Measurements from ENCODE around the gene MRPS7. TPM values are rescaled to one million over a fixed set of nuclear protein-coding genes. Genes with fewer than 3 reads are reported as not detected.
A peak's percentile ranks its signal among the peaks of the same experiment; 100 is the strongest.
"Not testable (repeated sequence)": the region's sequence is repeated elsewhere in the genome, so short reads cannot be mapped to it uniquely, and the experiment has no call there.

MRPS7 gene
- total RNA-seq, 6 experiments from 2014 or later = 58.2 to 64.7 (median 60.2) TPM

DNA sequence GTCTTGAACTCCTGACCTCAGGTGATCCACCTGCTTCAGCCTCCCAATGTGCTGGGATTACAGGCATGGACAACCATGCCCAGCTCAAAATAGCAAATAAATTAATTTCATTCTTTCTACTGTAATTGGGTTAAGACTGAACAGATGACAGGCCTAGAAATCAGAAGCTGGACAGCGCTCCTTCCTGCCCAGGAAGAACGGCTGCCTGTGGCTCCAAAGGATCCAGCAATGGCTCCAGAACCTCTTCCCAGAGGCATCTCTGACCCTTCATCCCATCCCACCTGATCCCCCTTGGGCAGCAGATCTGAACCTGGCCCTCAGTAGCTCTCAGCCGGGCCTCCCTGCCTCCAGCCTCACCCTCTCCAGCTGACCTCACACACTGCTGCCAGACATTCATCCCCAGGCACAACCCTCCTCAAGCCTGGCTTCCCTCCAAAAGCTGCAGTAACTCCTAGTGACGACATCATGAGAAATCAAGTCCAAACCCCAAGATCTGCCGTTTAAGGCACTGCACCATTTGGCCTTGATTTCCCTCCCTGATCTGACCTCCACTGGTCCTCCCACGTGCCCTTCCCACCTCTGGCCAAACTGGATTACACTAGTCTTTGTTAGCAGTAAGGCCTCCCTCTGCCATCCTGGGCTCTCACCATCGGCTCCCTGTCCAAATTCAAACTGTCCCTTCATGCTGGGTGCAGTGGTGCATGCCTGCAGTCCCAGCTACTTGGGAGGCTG, 12.5 kb downstream of the MRPS7 start:
- Mint-ChIP-seq H3K27me3 (ENCODE audit: insufficient read depth) (no peaks in the 10 kb centered on the region), H3K9me3 (no peaks in the 10 kb centered on the region), H3K27ac (peak overlapping the region; percentile 27), H3K4me3 (no peak overlapping the region), H3K4me1 (ENCODE audit: low read depth) (peaks cover 52% of the 10 kb centered on the region), H3K36me3 (ENCODE audit: low read depth) (no peaks in the 10 kb centered on the region)
- TF ChIP-seq, protein P1, sequence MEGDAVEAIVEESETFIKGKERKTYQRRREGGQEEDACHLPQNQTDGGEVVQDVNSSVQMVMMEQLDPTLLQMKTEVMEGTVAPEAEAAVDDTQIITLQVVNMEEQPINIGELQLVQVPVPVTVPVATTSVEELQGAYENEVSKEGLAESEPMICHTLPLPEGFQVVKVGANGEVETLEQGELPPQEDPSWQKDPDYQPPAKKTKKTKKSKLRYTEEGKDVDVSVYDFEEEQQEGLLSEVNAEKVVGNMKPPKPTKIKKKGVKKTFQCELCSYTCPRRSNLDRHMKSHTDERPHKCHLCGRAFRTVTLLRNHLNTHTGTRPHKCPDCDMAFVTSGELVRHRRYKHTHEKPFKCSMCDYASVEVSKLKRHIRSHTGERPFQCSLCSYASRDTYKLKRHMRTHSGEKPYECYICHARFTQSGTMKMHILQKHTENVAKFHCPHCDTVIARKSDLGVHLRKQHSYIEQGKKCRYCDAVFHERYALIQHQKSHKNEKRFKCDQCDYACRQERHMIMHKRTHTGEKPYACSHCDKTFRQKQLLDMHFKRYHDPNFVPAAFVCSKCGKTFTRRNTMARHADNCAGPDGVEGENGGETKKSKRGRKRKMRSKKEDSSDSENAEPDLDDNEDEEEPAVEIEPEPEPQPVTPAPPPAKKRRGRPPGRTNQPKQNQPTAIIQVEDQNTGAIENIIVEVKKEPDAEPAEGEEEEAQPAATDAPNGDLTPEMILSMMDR (IDR thresholded peaks at IDR 0.05) = no peak
- peak; percentile 70 for DNase-seq

DNA sequence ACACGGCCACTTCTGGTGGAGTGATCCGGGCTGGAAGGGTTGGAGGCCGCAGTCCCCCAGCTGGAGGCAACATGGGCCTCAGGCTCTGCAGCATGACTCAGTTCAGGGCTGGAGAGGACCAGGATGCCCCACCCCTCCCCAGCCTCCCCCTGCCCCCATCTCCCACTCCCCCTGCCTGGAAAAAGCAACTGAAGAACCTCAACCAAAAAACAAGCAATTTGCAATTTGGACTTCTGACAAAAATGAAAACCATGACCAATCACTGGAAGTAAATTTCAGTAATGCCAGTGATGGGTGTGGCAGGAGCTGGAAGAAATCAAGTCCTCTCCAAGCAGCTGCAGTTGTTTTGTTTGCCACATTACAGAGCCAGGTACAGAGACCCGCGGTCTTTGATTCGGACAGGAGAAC, 16.0 kb downstream of the MRPS7 start:
- peak; percentile 68 for DNase-seq
- Mint-ChIP-seq H3K27me3 (ENCODE audit: insufficient read depth) (no peaks in the 10 kb centered on the region), H3K36me3 (ENCODE audit: low read depth) (no peaks in the 10 kb centered on the region), H3K9me3 (no peaks in the 10 kb centered on the region), H3K4me1 (ENCODE audit: low read depth) (peaks cover 32% of the 10 kb centered on the region), H3K4me3 (peak overlapping the region; percentile 46), H3K27ac (peak overlapping the region; percentile 80)
- TF ChIP-seq, protein P1 (IDR thresholded peaks at IDR 0.05) = no peak

GRCh38 chr17:75280189-75280588, 18.5 kb downstream of the MRPS7 start:
- not testable (repeated sequence) for H3K27me3 Mint-ChIP-seq (ENCODE audit: insufficient read depth); DNase-seq; H3K9me3 Mint-ChIP-seq; H3K27ac Mint-ChIP-seq; H3K4me3 Mint-ChIP-seq; H3K36me3 Mint-ChIP-seq (ENCODE audit: low read depth)
- peaks cover 15% of the 10 kb centered on the region for H3K4me1 Mint-ChIP-seq (ENCODE audit: low read depth)

DNA sequence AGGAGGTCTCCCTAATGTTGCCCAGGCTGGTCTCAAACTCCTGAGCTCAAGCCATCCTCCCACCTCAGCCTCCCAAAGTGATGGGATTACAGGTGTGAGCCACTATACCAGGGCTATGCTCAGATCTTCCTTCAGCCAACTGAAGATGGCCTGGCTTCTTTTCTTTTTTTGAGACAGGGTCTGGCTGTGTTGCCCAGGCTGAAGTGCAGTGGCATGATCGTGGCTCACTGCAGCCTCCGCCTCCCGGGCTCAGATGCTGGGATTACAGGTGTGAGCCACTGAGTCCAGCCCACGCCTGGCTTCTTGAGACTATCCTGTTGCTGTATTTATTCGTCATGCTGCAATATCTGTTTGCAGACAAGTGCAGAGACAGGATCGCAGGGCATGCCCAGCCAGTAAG, 23.4 kb downstream of the MRPS7 start:
- peaks cover 8% of the 10 kb centered on the region for H3K4me1 Mint-ChIP-seq (ENCODE audit: low read depth)
- peaks cover 4% of the 10 kb centered on the region; the same call in 1 of the 2 replicates for H3K36me3 Mint-ChIP-seq (ENCODE audit: low read depth)
- no peak for DNase-seq
- H3K9me3 Mint-ChIP-seq = no peaks in the 10 kb centered on the region
- H3K27ac Mint-ChIP-seq = no peak overlapping the region
- no peak overlapping the region for H3K4me3 Mint-ChIP-seq
- peaks cover 3% of the 10 kb centered on the region; the same call in 1 of the 2 replicates for H3K27me3 Mint-ChIP-seq (ENCODE audit: insufficient read depth)
- TF ChIP-seq, protein P1 (IDR thresholded peaks at IDR 0.05) = no peak

- Mint-ChIP-seq H3K27ac (no peak overlapping the region), H3K27me3 (ENCODE audit: insufficient read depth) (peaks cover 3% of the 10 kb centered on the region; the same call in 1 of the 2 replicates), H3K36me3 (ENCODE audit: low read depth) (peaks cover 4% of the 10 kb centered on the region; the same call in 1 of the 2 replicates), H3K4me1 (ENCODE audit: low read depth) (peaks cover 8% of the 10 kb centered on the region), H3K4me3 (no peak overlapping the region), H3K9me3 (no peaks in the 10 kb centered on the region)
- TF ChIP-seq, protein P1 (IDR thresholded peaks at IDR 0.05) = no peak
- no peak for DNase-seq
Observed at GRCh38 chr17:75287221-75287620, 25.5 kb downstream of the MRPS7 start.

- Mint-ChIP-seq H3K9me3 (no peaks in the 10 kb centered on the region), H3K4me1 (ENCODE audit: low read depth) (peaks cover 8% of the 10 kb centered on the region), H3K4me3 (peak overlapping the region; percentile 99), H3K27ac (no peak overlapping the region), H3K27me3 (ENCODE audit: insufficient read depth) (peaks cover 3% of the 10 kb centered on the region; the same call in 1 of the 2 replicates), H3K36me3 (ENCODE audit: low read depth) (peaks cover 2% of the 10 kb centered on the region; the same call in 1 of the 2 replicates)
- TF ChIP-seq, protein P1 (IDR thresholded peaks at IDR 0.05) = no peak
- no peak for DNase-seq
Observed at GRCh38 chr17:75288359-75288758, 26.7 kb downstream of the MRPS7 start.

Data from HFFc6 (cell line).